Immature natural killer cell (primary cell): ENCODE results near the gene BLOC1S1. TPM values are rescaled to one million over a fixed set of nuclear protein-coding genes. Genes with fewer than 3 reads are reported as not detected.

Source experiments
- DNase-seq, 3 donors: peaks; one replicate each; pipeline ENCODE4 v3.0.0; 2022; ENCODE audit warnings: mixed read lengths in 1 of 3
- H3K27ac Mint-ChIP-seq, 6 donors: one replicate each; pipeline ENCODE4 v1.8.0; 2020; ENCODE audit warnings: mixed read lengths in 6 of 6, mild to moderate bottlenecking in 5 of 6, inconsistent platforms in 4 of 6, moderate library complexity in 3 of 6
- H3K27me3 Mint-ChIP-seq, 3 donors: one replicate each; pipeline ENCODE4 v1.8.0; 2020 to 2021; ENCODE audit warnings: low read depth in 3 of 3, mild to moderate bottlenecking in 3 of 3, mixed read lengths in 3 of 3, moderate library complexity in 3 of 3, inconsistent platforms in 1 of 3
- H3K36me3 Mint-ChIP-seq, 3 donors: one replicate each; pipeline ENCODE4 v1.8.0; 2020; ENCODE audit warnings: mixed read lengths in 3 of 3, inconsistent platforms in 2 of 3, mild to moderate bottlenecking in 2 of 3
- H3K4me1 Mint-ChIP-seq, 2 donors: one replicate each; pipeline ENCODE4 v1.8.0; 2020; ENCODE audit warnings: inconsistent platforms in 2 of 2, mild to moderate bottlenecking in 2 of 2, mixed read lengths in 2 of 2, moderate library complexity in 1 of 2
- H3K4me3 Mint-ChIP-seq, 5 donors: one replicate each; pipeline ENCODE4 v1.8.0; 2020; ENCODE audit warnings: mild to moderate bottlenecking in 5 of 5, mixed read lengths in 5 of 5, inconsistent platforms in 3 of 5, moderate library complexity in 3 of 5
- H3K9me3 Mint-ChIP-seq, 6 donors: one replicate each; pipeline ENCODE4 v1.8.0; 2020; ENCODE audit warnings: mild to moderate bottlenecking in 6 of 6, mixed read lengths in 6 of 6, inconsistent platforms in 4 of 6, moderate library complexity in 3 of 6
- polyA plus RNA-seq, 3 donors: library from polyadenylated mRNA; unstranded; fragments of 300-500 nt; fragmentation: Illumina TruSeq; gene quantifications; one replicate each; pipeline ENCODE4 v1.2.3, GENCODE V29; 2021

BLOC1S1 gene
- polyA plus RNA-seq, 3 donors from 2014 or later = 108 to 198 (median 127) TPM

DNA sequence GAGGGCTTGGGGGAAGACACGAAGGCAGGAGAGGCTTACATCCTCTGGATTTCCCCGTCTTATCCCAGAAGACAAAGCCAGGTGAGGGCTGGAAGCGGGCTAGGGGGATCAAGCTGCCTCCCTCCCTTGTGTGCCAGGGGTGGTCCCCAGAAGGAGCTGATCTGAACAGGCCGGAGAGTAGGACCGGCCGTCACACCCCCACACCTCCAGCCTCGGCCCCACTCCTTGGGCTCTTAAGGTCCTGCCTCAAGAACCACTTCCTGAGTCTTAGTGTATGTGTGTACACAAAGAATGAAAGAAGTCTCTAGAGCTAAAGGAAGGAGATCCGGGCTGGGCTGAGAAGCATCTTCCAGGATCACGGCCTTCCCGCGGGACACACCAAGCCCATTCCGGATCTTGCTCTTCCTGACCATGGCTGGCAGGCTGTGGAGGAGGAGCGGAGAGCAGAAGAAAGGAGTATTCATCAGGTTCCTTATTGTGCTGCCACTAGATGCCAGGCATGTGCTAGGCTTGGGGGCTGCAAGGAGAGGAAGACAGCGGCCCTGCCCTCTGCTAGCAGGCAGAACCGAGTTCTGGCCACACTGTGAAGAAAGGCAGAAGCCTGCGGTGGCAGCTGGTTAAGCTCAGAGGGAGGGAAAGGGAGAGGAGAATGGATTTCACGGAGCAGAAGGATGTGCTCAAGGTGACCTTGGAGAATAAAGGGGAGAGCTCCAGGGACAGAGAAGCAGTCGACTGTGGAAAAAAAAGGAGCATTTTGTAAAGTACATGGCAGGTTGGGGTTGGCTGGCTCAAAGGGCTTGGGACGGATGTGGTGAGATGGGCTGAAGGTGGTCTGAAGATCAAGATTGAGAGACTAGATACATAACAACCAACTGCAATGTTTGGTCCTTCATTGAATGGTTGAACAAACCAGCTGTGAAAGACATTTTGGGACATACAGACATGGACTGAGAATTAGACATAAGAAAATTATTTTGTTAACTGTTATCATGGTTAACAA lies 14.3 kb downstream of the BLOC1S1 start:
- Mint-ChIP-seq H3K4me3 (peak overlapping the region; percentile 80 to 93 (median 88)), H3K27ac (peak overlapping the region; percentile 87 to 97 (median 94)), H3K4me1 (peaks cover 54 to 64% of the 10 kb centered on the region in 2 donors), H3K9me3 (no peaks in the 10 kb centered on the region), H3K27me3 (peaks cover 0 to 9% (median 5%) of the 10 kb centered on the region in 3 donors), H3K36me3 (peaks cover 0 to 11% (median 4%) of the 10 kb centered on the region in 3 donors)
- peak; percentile 72 to 77 (median 74) for DNase-seq

GRCh38 chr12:55732288-55732687 lies 16.4 kb downstream of the BLOC1S1 start:
- Mint-ChIP-seq H3K4me1 (peaks cover 49 to 50% of the 10 kb centered on the region in 2 donors), H3K27ac (peak overlapping the region; percentile 59 to 95 (median 84)), H3K36me3 (no peaks in the 10 kb centered on the region), H3K4me3 (peak overlapping the region in 2 of 5 donors; percentile 6 to 21), H3K9me3 (no peaks in the 10 kb centered on the region), H3K27me3 (peaks cover 0 to 9% (median 2%) of the 10 kb centered on the region in 3 donors)
- no peak for DNase-seq

DNA sequence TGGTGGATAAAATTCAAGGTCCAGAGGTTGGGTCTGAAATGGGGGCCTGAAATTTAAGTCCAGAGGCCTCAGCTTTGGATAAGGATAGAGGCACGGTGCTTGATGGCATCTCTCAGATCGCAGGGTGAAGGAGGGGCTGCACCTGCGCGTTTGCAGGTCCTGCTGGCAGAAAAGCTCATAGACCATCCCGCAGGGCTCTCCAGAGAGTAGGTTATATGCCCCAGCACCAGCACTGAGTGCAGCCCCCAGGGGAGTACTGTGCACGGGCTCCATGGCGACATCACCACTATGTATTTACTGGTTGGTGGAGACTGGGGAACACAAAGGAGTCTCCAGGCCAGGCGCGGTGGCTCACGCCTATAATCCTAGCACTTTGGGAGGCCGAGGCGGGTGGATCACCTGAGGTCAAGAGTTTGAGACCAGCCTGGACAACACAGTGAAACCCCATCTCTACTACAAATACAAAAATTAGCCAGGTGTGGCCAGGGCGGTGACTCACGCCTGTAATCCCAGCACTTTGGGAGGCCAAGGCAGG lies 17.2 kb downstream of the BLOC1S1 start:
- Mint-ChIP-seq H3K4me3 (no peak overlapping the region), H3K4me1 (peaks cover 51 to 53% of the 10 kb centered on the region in 2 donors), H3K27me3 (peaks cover 0 to 9% (median 2%) of the 10 kb centered on the region in 3 donors), H3K27ac (peak overlapping the region in 1 of 6 donors; percentile 85), H3K9me3 (no peaks in the 10 kb centered on the region), H3K36me3 (no peaks in the 10 kb centered on the region)
- DNase-seq = no peak

GRCh38 chr12:55733858-55734257 lies 18.0 kb downstream of the BLOC1S1 start:
- peaks cover 59 to 60% of the 10 kb centered on the region in 2 donors for H3K4me1 Mint-ChIP-seq
- no peak overlapping the region for H3K4me3 Mint-ChIP-seq
- no peaks in the 10 kb centered on the region for H3K36me3 Mint-ChIP-seq
- H3K9me3 Mint-ChIP-seq = no peaks in the 10 kb centered on the region
- DNase-seq = no peak
- H3K27me3 Mint-ChIP-seq = peaks cover 0 to 9% (median 2%) of the 10 kb centered on the region in 3 donors
- H3K27ac Mint-ChIP-seq = no peak overlapping the region

GRCh38 chr12:55734595-55734994 lies 18.7 kb downstream of the BLOC1S1 start:
- Mint-ChIP-seq H3K4me1 (peaks cover 57 to 58% of the 10 kb centered on the region in 2 donors), H3K9me3 (no peaks in the 10 kb centered on the region), H3K4me3 (no peak overlapping the region), H3K27me3 (peaks cover 0 to 7% (median 0%) of the 10 kb centered on the region in 3 donors), H3K27ac (no peak overlapping the region), H3K36me3 (no peaks in the 10 kb centered on the region)
- no peak for DNase-seq

DNA sequence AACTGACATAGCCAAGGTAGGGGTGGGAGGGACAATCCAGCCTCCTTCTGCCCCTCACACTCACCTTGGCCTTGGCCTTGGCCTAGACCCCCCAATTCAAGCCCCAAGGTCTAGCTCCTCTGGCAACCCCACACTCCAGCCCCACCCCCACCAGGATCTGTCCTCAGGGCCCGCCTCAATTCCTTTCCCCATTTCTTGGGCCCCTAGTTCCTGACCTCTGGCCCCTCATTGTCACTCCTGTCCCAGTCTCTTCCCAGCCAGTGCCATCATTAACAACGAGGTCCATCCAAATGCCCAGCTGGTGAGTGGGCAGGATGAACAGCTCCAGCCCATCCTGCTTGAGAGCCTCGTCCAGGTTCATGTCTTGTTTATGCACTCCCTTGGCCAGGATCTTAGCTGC lies 20.2 kb downstream of the BLOC1S1 start:
- Mint-ChIP-seq H3K4me3 (no peak overlapping the region), H3K9me3 (no peaks in the 10 kb centered on the region), H3K27ac (peak overlapping the region in 1 of 6 donors; percentile 12), H3K27me3 (no peaks in the 10 kb centered on the region), H3K36me3 (no peaks in the 10 kb centered on the region), H3K4me1 (peaks cover 42 to 44% of the 10 kb centered on the region in 2 donors)
- no peak for DNase-seq

DNA sequence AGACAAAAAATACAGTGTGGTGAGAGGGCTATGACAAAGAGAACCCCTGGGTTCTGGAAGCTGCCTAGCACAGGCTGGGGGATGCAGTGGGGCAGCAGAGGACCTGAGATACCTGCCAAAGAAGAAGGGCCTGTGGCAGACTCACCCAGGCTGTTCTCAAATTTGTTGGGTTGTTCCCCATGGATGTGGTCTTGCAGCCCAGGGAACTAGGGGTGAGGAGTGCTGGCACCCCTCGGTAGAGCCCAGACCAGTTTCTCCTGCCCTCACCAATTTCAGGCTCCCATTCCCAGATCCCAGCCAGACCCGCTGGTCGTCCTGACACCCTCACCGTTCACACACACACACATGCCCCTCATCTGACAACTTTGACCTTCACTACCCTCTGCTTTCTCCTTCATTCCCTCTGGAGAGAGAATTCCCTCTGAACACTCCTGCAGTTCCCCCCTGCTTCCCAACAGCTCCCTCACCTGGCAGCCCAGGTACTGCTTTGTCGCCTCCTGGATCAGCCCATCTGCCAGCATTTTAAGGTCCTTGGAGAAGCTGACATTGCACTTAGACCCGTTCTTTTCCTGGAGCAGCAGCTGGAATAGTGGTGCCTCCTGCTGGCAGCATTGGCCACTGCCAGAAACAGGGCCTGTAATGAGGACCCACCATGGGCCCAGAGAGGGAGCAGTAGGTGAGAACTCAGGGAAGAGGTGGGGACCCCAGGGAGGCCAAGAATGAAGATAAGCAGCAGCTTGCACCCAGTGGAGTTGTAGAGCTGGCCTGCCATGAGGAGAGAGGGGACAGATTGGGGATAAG lies 21.1 kb downstream of the BLOC1S1 start:
- peak overlapping the region; percentile 85 to 95 (median 92) for H3K27ac Mint-ChIP-seq
- DNase-seq = peak; percentile 47 to 56 (median 56)
- H3K36me3 Mint-ChIP-seq = no peaks in the 10 kb centered on the region

GRCh38 chr12:55737581-55738122 lies 21.8 kb downstream of the BLOC1S1 start:
- Mint-ChIP-seq H3K27ac (peak overlapping the region; percentile 86 to 95 (median 92)), H3K36me3 (no peaks in the 10 kb centered on the region), H3K4me1 (peaks cover 33 to 36% of the 10 kb centered on the region in 2 donors), H3K4me3 (peak overlapping the region; percentile 82 to 90 (median 87)), H3K27me3 (no peaks in the 10 kb centered on the region), H3K9me3 (no peaks in the 10 kb centered on the region)
- DNase-seq = no peak

More for the DNA sequence above, 21.1 kb downstream of the BLOC1S1 start:
- Mint-ChIP-seq H3K4me3 (peak overlapping the region; percentile 63 to 87 (median 85)), H3K4me1 (peaks cover 36 to 37% of the 10 kb centered on the region in 2 donors), H3K9me3 (no peaks in the 10 kb centered on the region), H3K27me3 (no peaks in the 10 kb centered on the region)

GRCh38 chr12:55738123-55739024 lies 22.5 kb downstream of the BLOC1S1 start:
- H3K4me3 Mint-ChIP-seq = peak overlapping the region; percentile 82 to 90 (median 87)

GRCh38 chr12:55739025-55739378 lies 23.2 kb downstream of the BLOC1S1 start:
- peak overlapping the region; percentile 82 to 90 (median 87) for H3K4me3 Mint-ChIP-seq
- H3K27me3 Mint-ChIP-seq = no peaks in the 10 kb centered on the region
- no peaks in the 10 kb centered on the region for H3K9me3 Mint-ChIP-seq
- no peaks in the 10 kb centered on the region for H3K36me3 Mint-ChIP-seq
- H3K27ac Mint-ChIP-seq = peak overlapping the region in 5 of 6 donors; percentile 86 to 95 (median 91)
- DNase-seq = no peak
- H3K4me1 Mint-ChIP-seq = peaks cover 39 to 42% of the 10 kb centered on the region in 2 donors

More at GRCh38 chr12:55738123-55739024, 22.5 kb downstream of the BLOC1S1 start:
- no peaks in the 10 kb centered on the region for H3K36me3 Mint-ChIP-seq
- H3K9me3 Mint-ChIP-seq = no peaks in the 10 kb centered on the region
- peak overlapping the region; percentile 86 to 95 (median 92) for H3K27ac Mint-ChIP-seq
- DNase-seq = peak; percentile 76 to 81 (median 80)
- H3K27me3 Mint-ChIP-seq = no peaks in the 10 kb centered on the region
- peaks cover 33 to 35% of the 10 kb centered on the region in 2 donors for H3K4me1 Mint-ChIP-seq

DNA sequence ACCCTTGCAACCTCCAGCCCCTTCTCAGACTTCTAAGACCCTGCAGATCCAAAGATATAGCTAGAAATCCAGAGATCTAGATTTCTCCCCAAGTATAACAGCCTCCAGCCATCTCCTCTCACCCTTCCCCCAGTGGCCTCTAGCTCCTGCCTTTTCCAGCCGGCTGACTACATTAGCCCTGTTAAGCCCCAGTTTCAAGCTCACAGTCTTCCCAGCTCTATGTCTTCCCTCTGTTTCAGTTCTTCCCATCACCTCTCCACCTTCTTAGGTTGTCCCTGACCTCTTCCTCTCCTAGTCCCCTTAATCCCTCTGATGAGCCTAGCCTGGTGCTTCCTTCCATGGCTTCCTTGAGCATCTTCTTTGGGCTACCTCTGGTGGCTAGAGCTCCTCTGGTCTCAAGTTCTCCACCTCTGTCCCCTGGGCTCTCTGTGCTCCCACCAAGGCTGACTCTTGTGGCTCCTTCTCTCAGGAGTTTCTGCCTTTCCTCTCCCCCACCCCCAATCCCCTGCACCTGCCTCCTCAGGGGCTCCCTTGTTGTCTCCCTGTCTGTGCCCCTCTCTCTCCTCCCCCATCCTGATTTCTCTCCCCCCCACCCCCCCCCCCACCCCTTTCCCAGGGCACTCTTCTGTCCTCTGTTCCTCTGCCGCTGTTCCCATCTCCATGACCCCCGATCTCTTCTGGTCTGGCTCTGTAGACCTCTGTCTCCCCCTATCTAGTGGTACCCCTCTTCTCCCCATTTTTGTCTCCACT lies 26.3 kb downstream of the BLOC1S1 start:
- Mint-ChIP-seq H3K27me3 (no peaks in the 10 kb centered on the region), H3K36me3 (no peaks in the 10 kb centered on the region), H3K4me3 (peak overlapping the region; percentile 80 to 87 (median 83)), H3K27ac (peak overlapping the region; percentile 55 to 93 (median 79)), H3K4me1 (peaks cover 48 to 60% of the 10 kb centered on the region in 2 donors), H3K9me3 (no peaks in the 10 kb centered on the region)
- no peak for DNase-seq
